OCI-LY7 (cell line): Measurements from ENCODE around the gene MACC1. TPM values are rescaled to one million over a fixed set of nuclear protein-coding genes. Genes with fewer than 3 reads are reported as not detected.
A peak's percentile ranks its signal among the peaks of the same experiment; 100 is the strongest.

Experiments used
- Bru-seq: library from RNA; stranded (reverse); fragments of 400-500 nt; gene quantifications from one replicate; lab custom pipeline; 2021; lab: Mats Ljungman, UMichigan
- BruChase-seq, 2 experiments: library from RNA; stranded (reverse); fragments of 400-500 nt; gene quantifications; one replicate each; lab custom pipeline; 2021; lab: Mats Ljungman, UMichigan
- BruUV-seq: library from RNA; stranded (reverse); fragments of 400-500 nt; replicated peaks from 2 replicates; lab custom pipeline; 2021; lab: Mats Ljungman, UMichigan
- CTCF ChIA-PET: fragments of 300-600 bp; sonication (Branson Sonifier 250); formaldehyde crosslinking; loops from one replicate; lab custom pipeline; 2022; ENCODE audit warnings: antibody characterized with exemption; ENCODE audit not compliant: unreplicated experiment; lab: Charles Lee
- POLR2A ChIA-PET: fragments of 300-600 bp; sonication (Branson Sonifier 250); formaldehyde crosslinking; loops from one replicate; lab custom pipeline; 2022; ENCODE audit warnings: antibody characterized with exemption; lab: Charles Lee
- DNase-seq: peaks from one replicate; pipeline ENCODE4 v3.0.0-alpha.2; 2015; ENCODE audit warnings: low spot score
- H2AFZ ChIP-seq: fragments of 200-600 bp; sonication (generic), shearing (Covaris generic); 2 replicates; pipeline ENCODE4 v1.6.1; 2014; ENCODE audit warnings: mild to moderate bottlenecking, antibody characterized with exemption, low read length, moderate library complexity
- H3K27ac ChIP-seq: fragments of 200-600 bp; sonication (generic); 2 replicates; pipeline ENCODE4 v1.5.1; 2014; ENCODE audit warnings: mixed run types, low read depth, mild to moderate bottlenecking, moderate library complexity, low read length, inconsistent platforms; ENCODE audit not compliant: poor library complexity, severe bottlenecking
- H3K36me3 ChIP-seq: fragments of 200-600 bp; sonication (generic); 2 replicates; pipeline ENCODE4 v1.6.1; 2014; ENCODE audit warnings: mild to moderate bottlenecking, antibody characterized with exemption, low read length, moderate library complexity, mixed read lengths; ENCODE audit not compliant: insufficient read depth
- H3K4me1 ChIP-seq: fragments of 200-600 bp; sonication (generic); 2 replicates; pipeline ENCODE4 v1.5.1; 2014; ENCODE audit warnings: mild to moderate bottlenecking, low read length; ENCODE audit not compliant: insufficient read depth, poor library complexity, severe bottlenecking
- H3K4me2 ChIP-seq: fragments of 200-600 bp; sonication (generic); 2 replicates; pipeline ENCODE4 v1.6.1; 2014; ENCODE audit warnings: mild to moderate bottlenecking, low read length
- H3K4me3 ChIP-seq: fragments of 200-600 bp; sonication (generic); 2 replicates; pipeline ENCODE4 v1.5.1; 2014; ENCODE audit warnings: mild to moderate bottlenecking, low read depth, low read length; ENCODE audit not compliant: poor library complexity, severe bottlenecking
- H3K79me2 ChIP-seq: fragments of 200-600 bp; sonication (generic); 2 replicates; pipeline ENCODE4 v1.6.1; 2016; ENCODE audit warnings: low read depth, mild to moderate bottlenecking, low read length, moderate library complexity, mixed read lengths; ENCODE audit not compliant: insufficient read depth
- H3K9me2 ChIP-seq: fragments of 200-600 bp; sonication (generic); 2 replicates; pipeline ENCODE4 v1.6.1; 2016; ENCODE audit warnings: mild to moderate bottlenecking, low read length, mixed read lengths; ENCODE audit not compliant: insufficient read depth
- H3K9me3 ChIP-seq: fragments of 200-600 bp; sonication (generic); 2 replicates; pipeline ENCODE4 v1.6.1; 2014; ENCODE audit warnings: mild to moderate bottlenecking, mixed run types, low read length, mixed read lengths
- H4K20me1 ChIP-seq: fragments of 200-600 bp; sonication (generic); 2 replicates; pipeline ENCODE4 v1.6.1; 2014; ENCODE audit warnings: mild to moderate bottlenecking, antibody characterized with exemption, low read length, moderate library complexity, mixed read lengths; ENCODE audit not compliant: insufficient read depth
- EZH2phosphoT487 ChIP-seq: fragments of 200-600 bp; sonication (generic); IDR thresholded peaks from 2 replicates; pipeline ENCODE4 v1.6.1; 2018; ENCODE audit warnings: low read depth, borderline replicate concordance, mild to moderate bottlenecking, mixed run types, antibody characterized with exemption, low read length, moderate library complexity, mixed read lengths
- intact Hi-C: fragments of 100-400 bp; cut with micrococcal nuclease; formaldehyde crosslinking; loops from one replicate; pipeline ENCODE4 v1.10.0; 2022; ENCODE audit not compliant: unreplicated experiment
- long read RNA-seq: library from polyadenylated mRNA; stranded (forward); transcript quantifications from one replicate; pipeline ENCODE4 v2.0.0, GENCODE V29; 2022
- total RNA-seq, 2 experiments: library from RNA; depleted of rRNA in 1 of 2; stranded (reverse); fragments of >200 nt in 1 of 2; shearing (Covaris generic) in 1 of 2; gene quantifications; 2 replicates each; pipeline ENCODE4 v1.2.3, GENCODE V29; 2014 to 2022
- TF ChIP-seq, protein P1 (sequence below): fragments of 200-600 bp; sonication (generic); conservative IDR thresholded peaks from 2 replicates; pipeline ENCODE4 v1.5.1; 2014; ENCODE audit warnings: mild to moderate bottlenecking, antibody characterized with exemption, low read length, moderate library complexity, mixed read lengths

Gene MACC1, protein sequence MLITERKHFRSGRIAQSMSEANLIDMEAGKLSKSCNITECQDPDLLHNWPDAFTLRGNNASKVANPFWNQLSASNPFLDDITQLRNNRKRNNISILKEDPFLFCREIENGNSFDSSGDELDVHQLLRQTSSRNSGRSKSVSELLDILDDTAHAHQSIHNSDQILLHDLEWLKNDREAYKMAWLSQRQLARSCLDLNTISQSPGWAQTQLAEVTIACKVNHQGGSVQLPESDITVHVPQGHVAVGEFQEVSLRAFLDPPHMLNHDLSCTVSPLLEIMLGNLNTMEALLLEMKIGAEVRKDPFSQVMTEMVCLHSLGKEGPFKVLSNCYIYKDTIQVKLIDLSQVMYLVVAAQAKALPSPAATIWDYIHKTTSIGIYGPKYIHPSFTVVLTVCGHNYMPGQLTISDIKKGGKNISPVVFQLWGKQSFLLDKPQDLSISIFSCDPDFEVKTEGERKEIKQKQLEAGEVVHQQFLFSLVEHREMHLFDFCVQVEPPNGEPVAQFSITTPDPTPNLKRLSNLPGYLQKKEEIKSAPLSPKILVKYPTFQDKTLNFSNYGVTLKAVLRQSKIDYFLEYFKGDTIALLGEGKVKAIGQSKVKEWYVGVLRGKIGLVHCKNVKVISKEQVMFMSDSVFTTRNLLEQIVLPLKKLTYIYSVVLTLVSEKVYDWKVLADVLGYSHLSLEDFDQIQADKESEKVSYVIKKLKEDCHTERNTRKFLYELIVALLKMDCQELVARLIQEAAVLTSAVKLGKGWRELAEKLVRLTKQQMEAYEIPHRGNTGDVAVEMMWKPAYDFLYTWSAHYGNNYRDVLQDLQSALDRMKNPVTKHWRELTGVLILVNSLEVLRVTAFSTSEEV
- total RNA-seq (2014; rRNA removed; shearing (Covaris generic)) (5.0 and 6.5 TPM in 2 replicates), total RNA-seq (2022) (9.1 and 11.1 TPM in 2 replicates), Bru-seq, nascent RNA (percentile 64 among the genes with signal in this experiment), BruChase-seq, experiment 1, labeled RNA remaining after a 6-hour chase (percentile 57 among the genes with signal in this experiment), BruChase-seq, experiment 2, labeled RNA remaining after a 2-hour chase (percentile 64 among the genes with signal in this experiment)
- long read RNA-seq, partial matches to known transcripts = 0 of 9 reads
- long read RNA-seq, other reads (novel, unspliced or antisense) = 9 of 9 reads

DNA sequence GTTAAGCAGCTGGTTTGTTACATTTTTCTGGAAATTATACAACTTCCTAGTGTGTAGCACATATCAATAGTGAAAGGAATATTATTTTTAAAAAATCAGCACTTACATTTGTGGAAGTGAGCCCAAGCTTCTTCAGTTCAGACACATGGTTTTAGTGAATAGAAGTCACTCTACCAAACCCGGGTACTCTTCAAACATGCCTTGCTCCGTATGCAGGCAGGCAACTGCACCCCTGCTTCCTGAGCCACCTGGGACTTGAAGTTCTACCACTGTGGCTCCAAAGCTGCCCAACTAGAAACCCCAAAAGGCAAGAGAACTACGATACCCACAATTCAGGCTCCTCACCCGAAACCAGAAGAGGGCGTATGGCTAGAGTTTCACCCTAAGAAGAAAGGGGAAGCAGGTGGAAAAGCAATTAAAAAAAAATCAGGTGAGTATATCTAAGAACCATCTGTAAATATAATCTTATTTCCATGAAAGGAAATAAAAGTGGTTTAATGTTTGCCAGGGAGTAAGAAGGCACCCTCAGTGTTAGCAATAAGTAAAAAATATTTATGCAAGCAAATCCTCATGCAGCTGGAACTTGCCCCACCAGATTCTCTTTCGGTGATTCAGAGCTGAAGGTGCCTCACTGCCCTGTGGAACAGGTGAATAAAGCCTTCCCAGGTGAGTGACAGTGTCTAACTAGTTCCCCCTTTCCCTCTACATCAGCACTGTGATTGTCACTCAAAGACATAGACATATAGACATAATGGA lies at the start of gene MACC1:
MACC1 (minus strand) TSS at position 192 of the 756 bp plus-strand sequence. CDS start 55,522 bp downstream, outside the sequence.
- H3K79me2 ChIP-seq = peaks cover 18% of the 10 kb centered on the region; the same call in 1 of the 2 replicates
- H4K20me1 ChIP-seq = no peaks in the 10 kb centered on the region
- 0 out of 2 replicates have a peak, but pooled peaks cover 3% of the 10 kb centered on the region for H3K36me3 ChIP-seq
- peak within 1 kb of the TSS; percentile 86; the same call in 1 of the 2 replicates for H2AFZ ChIP-seq
- CTCF ChIA-PET = interaction anchor here (1.3 kb wide), 1 partner anchor 18 kb away, joined by 3 read pairs; no protein-coding TSS in a partner anchor
- peak within 1 kb of the TSS; percentile 80 for H3K4me2 ChIP-seq
- TF ChIP-seq EZH2phosphoT487 = no peak
- TF ChIP-seq, protein P1, sequence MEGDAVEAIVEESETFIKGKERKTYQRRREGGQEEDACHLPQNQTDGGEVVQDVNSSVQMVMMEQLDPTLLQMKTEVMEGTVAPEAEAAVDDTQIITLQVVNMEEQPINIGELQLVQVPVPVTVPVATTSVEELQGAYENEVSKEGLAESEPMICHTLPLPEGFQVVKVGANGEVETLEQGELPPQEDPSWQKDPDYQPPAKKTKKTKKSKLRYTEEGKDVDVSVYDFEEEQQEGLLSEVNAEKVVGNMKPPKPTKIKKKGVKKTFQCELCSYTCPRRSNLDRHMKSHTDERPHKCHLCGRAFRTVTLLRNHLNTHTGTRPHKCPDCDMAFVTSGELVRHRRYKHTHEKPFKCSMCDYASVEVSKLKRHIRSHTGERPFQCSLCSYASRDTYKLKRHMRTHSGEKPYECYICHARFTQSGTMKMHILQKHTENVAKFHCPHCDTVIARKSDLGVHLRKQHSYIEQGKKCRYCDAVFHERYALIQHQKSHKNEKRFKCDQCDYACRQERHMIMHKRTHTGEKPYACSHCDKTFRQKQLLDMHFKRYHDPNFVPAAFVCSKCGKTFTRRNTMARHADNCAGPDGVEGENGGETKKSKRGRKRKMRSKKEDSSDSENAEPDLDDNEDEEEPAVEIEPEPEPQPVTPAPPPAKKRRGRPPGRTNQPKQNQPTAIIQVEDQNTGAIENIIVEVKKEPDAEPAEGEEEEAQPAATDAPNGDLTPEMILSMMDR = peak; percentile 87
- H3K9me3 ChIP-seq = no peaks in the 10 kb centered on the region
- peak; percentile 90 for DNase-seq
- H3K4me1 ChIP-seq = peaks cover 41% of the 10 kb centered on the region
- peak within 1 kb of the TSS; percentile 31 for H3K27ac ChIP-seq
- H3K4me3 ChIP-seq = peak within 1 kb of the TSS; percentile 67
- no TSS peak for BruUV-seq
- no peaks in the 10 kb centered on the region for H3K9me2 ChIP-seq
- intact Hi-C loops = loop anchor here (1.0 to 10.0 kb wide), 2 partner anchors 26 to 1727 kb away; partner anchors contain the start of gene CDCA7L
- POLR2A ChIA-PET = interaction anchor here (0.6 to 4.1 kb wide), 5 partner anchors 19 to 1737 kb away, joined by 3 to 25 read pairs (median 4); no protein-coding TSS in a partner anchor

DNA sequence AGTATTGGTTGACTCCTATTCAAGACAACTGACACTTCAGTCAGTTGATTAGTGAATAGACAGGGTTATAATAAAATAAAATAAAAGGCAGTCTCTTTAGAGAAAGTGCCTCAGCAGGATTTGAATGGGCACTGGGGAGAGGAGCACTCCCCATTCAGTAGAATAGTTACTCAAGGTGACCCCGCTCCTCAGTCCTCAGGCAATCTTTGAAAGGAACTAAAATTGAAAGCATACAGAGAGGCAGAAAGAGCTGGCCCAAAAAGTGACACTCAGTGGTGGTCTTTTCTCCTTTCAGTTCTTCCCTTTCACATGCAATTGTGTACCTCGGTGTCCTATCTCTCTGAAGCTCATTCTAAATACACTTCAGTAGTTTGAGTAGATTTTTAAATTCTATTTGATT lies 47.4 kb upstream of the MACC1 start:
- ChIA-PET POLR2A (interaction anchor here (0.7 kb wide), 1 partner anchor 1346 kb away, joined by 3 read pairs; no protein-coding TSS in a partner anchor), CTCF (no interaction called here)
- Histone ChIP-seq H2AFZ (no peak overlapping the region), H3K9me3 (no peaks in the 10 kb centered on the region), H3K36me3 (no peaks in the 10 kb centered on the region), H3K4me2 (no peak overlapping the region), H3K4me1 (no peaks in the 10 kb centered on the region), H3K9me2 (no peaks in the 10 kb centered on the region), H3K79me2 (no peaks in the 10 kb centered on the region), H3K4me3 (no peak overlapping the region), H3K27ac (no peak overlapping the region), H4K20me1 (no peaks in the 10 kb centered on the region)
- TF ChIP-seq, protein P1 = no peak
- no peak for TF ChIP-seq EZH2phosphoT487
- intact Hi-C loops = no loop called here
- DNase-seq = no peak
- no TSS peak for BruUV-seq
